Measurements from ENCODE around the gene IKBIP.
"Not testable (repeated sequence)": the region's sequence is repeated elsewhere in the genome, so short reads cannot be mapped to it uniquely, and the experiment has no call there.

The IKBIP gene, protein sequence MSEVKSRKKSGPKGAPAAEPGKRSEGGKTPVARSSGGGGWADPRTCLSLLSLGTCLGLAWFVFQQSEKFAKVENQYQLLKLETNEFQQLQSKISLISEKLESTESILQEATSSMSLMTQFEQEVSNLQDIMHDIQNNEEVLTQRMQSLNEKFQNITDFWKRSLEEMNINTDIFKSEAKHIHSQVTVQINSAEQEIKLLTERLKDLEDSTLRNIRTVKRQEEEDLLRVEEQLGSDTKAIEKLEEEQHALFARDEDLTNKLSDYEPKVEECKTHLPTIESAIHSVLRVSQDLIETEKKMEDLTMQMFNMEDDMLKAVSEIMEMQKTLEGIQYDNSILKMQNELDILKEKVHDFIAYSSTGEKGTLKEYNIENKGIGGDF
- 18.4 to 84.2 (median 41.9) reads per million in 17 experiments for total RNA-seq

DNA sequence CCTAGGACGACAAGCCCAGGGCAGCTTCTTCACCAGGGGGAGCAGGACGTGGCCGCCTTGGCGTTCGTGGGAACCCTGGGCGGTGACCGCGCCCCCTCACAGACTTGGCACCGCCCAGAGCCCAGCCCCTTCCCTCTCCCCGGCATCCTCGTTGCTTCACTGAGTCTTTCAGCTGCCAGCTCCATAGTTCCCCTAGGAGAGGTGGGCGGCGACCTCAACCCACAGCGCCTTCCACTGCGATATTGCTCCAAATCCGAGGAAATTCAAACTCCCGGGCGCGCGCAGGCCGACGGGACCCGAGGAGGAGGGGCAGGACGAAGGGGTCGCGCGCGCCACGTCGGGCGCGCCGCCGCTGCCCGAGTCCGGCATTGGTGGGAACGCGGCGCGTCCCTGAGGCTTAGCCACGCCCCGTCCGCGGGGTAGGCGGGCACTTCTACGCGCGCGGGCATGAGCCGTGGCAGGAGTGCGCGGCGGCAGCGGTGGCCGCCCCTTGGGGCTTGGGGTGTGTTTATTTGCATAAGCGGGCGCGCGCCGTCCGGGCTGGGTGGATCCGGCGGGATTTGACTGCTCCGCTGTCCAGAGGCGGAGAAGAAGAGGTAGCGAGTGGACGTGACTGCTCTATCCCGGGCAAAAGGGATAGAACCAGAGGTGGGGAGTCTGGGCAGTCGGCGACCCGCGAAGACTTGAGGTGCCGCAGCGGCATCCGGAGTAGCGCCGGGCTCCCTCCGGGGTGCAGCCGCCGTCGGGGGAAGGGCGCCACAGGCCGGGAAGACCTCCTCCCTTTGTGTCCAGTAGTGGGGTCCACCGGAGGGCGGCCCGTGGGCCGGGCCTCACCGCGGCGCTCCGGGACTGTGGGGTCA is at the start of gene IKBIP, which contains the start of gene APAF1:
Gene IKBIP, minus strand, starts transcription at position 77 of the 860 bp plus-strand sequence. CDS start 87 bp downstream, outside the sequence.
Gene APAF1, plus strand, starts transcription at position 579 of the 860 bp plus-strand sequence. CDS start 3,070 bp downstream, outside the sequence.
- DNase-seq: peak; percentile 98 to 100 (median 99)

- DNase-seq: peak in 1 of 4 experiments; percentile 3
These were observed 46.8 kb upstream of the IKBIP start for GRCh38 chr12:98691351-98691750.

DNA sequence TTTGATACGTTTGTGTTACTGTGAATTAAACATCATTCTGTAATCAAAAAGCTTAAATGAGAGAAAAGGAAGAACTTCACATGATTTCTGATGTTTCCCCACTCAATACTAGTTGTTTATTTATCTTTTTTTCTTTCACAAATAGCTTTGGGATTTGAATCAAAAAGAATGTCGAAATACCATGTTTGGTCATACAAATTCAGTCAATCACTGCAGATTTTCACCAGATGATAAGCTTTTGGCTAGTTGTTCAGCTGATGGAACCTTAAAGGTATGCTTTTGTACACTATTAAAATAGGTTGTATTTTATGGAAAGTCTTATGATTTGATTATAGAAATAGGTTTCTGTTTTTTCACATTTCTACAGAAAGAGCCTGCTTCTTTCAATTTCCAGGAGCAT is 42.0 kb upstream of the IKBIP start:
- no peak for DNase-seq

DNA sequence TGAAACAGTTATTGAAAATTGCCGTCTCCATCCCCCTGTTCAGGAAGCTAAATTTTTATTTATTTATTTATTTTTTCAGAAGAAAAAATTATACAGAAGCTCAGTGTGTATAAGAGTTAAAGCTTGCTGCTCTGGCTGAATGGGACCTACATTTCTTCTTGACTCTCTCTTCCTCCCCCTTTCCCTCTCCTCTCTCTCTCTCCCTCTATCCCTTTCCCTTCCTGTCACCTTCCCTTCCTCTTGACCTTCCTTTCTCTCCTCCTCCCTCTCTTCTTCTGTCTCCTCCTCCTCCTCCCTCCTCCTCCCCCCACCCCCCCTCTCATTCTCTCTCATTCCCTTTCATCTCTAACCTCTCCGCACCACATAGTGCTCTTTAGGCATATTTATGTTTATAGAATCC is 39.6 kb upstream of the IKBIP start:
- no peak for DNase-seq

DNA sequence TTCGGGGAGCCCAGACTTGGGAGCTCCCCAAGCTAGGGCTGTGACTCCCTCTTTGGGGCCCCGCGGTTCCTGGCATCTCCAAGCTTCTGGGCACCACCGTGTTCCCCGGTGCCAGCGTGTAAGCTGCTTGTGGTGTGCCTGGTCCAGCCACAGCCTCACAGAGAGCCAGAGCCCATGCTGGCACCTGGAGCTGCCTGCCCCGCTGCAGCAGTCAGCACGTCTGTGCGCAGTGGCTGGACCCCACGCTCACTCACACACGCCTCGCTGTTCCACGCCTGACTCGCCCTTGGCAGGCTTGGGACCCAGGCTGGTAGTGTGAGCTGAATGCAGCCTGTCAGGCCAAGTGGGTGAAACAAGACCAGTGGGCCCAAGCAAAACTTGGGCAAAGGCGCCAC is 35.0 kb upstream of the IKBIP start:
- DNase-seq: no peak

- DNase-seq: no peak
These were observed 34.5 kb upstream of the IKBIP start for GRCh38 chr12:98678946-98679610.

- DNase-seq: no peak
These were observed 33.8 kb upstream of the IKBIP start for GRCh38 chr12:98678236-98678945.

DNA sequence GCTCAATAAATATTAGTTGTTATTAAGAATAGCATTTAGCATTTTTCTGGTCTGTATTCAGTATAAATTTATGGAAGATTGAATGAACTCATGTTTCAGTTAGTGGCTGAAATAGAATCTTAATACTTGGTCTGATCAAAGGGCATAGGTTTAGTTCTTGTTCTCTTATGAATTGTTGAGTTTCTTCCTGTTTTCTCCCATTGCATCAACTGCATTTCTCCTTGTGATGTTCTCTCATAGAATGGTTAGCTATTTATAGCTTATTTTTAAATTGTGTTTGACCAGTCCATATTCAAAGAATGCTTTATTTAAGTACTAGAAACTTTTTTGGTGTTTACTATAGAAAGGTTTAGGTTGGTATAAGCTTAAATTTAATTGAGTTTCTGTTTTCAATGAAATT is 30.3 kb upstream of the IKBIP start:
- DNase-seq: peak in 3 of 4 experiments; percentile 16 to 73 (median 67)

GRCh38 chr12:98671459-98671858 is 26.9 kb upstream of the IKBIP start:
- DNase-seq: no peak

GRCh38 chr12:98669751-98670150 is 25.2 kb upstream of the IKBIP start:
- DNase-seq: no peak

GRCh38 chr12:98660521-98660920 is 15.9 kb upstream of the IKBIP start:
- DNase-seq: no peak

DNA sequence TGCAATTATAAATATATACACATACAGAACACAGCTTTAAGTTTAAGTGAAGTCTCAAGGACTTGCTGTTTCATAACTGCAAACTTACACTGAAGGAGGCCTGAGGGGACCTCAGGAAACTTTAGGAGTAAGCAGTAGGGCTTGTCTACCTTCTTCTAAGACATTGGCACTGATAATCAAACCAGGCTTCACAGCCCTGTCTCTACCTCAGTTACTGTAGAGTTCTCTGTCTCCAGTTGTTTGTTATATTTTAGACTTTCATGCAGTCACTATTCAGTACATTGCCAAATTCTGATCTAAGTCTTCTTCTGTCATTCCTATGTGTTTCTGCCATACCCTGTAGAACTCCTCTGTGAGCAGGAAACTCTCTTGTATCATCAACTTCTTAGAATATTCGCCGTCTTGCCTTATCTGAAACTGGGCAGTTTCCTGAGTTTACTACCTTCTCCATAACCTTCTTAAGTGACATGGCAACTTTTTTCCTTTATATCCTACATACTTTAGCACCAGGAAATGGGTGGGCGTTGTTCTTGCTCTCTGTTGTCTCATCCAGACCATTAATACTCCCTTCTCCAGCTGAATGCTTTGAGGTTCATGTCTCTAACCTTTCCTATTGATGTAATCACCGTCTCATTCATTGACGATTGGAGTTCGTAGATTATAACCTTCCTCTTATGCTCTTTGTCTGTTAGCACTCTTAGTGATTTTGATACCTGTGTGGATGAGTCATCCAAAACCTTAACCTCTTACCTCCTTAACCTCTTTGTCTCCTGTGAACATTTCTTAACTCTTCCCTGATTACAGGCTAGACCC is 11.9 kb upstream of the IKBIP start:
- peak in 3 of 4 experiments; percentile 15 to 25 (median 18) for DNase-seq

DNA sequence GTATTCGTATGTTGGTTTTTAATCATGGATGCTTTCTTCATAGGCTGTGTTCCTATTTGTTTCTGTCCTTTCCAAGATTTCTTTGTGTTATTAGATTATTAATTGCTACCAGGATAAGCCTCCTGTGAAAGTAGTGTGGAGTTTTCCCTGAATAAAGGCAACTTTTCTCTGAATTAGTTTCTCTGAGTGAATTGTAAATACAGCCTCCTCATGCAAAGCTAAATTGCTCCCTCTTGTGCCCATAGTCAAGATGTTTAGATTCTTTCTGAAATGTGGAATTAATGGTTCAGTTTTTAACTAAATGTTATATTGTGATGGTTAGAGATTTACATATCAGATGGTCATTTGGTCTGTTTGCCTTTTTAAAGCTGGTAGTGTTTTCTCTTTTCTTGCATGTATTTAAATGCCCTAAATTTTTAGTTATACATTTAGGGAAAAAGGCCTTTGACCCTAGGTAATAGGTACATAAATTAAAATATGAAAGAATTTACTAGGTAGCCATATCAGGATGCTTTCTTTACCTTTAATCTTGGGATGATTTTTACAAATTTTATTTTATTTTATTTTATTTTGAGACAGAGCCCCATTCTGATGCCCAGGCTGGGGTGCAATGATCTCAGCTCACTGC is 9.4 kb upstream of the IKBIP start:
- DNase-seq: peak; percentile 62 to 87 (median 72)

DNA sequence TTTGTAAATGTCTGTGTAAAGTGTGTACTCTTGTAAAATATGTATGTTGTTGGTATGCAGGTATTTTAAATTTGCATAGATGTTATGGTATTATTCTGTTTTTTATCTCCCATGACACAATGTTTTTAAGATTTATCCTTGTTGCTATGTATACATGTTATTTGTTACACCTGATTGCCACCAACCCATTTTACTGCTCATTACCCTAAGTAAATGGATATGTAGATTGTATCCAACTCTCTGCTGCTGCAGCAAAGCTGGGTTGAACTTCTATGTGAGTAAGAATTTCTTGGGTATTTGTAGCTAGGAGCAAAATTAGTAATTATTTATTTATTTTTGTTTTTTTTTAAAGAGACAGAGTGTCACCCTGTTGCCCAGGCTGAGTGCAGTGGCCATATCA is 6.7 kb upstream of the IKBIP start:
- DNase-seq: no peak

DNA sequence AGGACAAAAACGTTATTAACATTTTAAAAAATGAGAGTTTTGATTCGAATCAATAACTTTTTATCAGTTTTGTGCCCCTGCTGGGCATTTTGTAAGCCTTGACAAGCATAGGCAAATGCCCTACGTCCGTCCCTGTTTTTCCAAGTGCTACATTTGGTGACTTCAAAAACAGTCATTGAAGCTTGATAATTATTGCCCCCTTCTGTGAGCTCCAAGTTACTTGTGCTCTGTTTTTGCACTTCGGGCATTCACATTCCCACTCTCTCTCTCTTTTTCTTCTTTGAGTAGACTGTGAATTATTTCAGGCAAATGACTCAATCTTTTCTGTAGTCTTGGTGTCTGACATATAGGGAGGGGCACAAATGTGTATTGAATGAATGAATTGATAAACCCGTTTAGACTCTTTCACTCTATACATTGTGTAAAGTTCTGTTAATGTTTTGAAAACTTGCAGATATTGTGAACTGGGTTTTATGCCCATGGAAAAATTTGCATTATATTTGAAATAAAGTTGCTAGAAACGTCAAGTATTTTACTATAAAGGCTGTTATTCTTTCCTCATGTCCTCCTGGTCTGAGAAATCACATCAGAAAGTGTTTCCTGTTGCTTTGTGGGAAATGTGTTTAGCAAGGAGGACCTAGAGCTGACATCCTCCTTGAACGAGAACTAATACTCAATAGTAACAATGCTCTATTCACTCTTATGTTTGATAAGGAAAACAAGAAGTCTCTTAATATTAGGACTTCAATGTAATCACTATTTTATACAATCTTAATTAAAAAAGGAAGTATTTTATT is 1.9 kb upstream of the IKBIP start:
- DNase-seq: peak; percentile 11 to 48 (median 28)

- peak; percentile 43 to 57 (median 50) for DNase-seq
These were observed 1.0 kb upstream of the IKBIP start for GRCh38 chr12:98645572-98646067.

- no peak for DNase-seq
These were observed 216 bp downstream of the IKBIP start for GRCh38 chr12:98644433-98644711.

DNA sequence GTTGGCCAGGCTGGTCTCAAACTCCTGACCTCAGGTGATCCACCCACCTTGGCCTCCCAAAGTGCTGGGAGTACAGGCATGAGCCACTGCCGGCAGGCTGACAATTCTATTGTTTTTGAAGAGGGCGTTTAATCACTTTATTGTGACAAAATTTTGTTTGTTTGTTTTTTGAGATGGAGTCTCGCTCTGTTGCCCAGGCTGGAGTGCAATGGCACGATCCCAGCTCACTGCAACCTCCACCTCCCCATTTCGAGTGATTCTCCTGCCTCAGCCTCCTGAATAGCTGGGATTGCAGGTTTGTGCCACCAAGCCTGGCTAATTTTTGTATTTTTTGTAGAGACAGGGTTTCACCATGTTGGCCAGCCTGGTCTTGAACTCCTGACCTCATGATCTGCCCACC is 1.8 kb downstream of the IKBIP start:
- not testable (repeated sequence) for DNase-seq

DNA sequence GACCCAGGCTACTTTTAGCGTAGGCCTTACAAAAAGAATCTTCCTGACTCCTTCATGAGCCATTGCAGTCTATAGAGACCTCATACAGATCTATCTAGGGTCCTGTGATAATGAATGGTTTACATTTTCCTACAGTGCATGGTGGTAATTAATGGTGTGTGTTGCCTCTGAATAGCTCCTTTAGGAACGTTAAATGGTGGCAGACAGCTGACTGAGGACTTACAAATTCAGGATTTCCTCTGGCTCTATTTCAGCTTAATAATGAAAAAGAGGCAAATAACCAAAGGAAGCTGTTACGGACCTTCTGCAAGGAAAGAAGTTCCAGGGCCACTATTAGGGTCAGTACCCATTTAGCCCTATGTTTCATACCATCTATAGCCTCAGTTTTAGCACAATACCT is 5.1 kb downstream of the IKBIP start:
- DNase-seq: no peak

DNA sequence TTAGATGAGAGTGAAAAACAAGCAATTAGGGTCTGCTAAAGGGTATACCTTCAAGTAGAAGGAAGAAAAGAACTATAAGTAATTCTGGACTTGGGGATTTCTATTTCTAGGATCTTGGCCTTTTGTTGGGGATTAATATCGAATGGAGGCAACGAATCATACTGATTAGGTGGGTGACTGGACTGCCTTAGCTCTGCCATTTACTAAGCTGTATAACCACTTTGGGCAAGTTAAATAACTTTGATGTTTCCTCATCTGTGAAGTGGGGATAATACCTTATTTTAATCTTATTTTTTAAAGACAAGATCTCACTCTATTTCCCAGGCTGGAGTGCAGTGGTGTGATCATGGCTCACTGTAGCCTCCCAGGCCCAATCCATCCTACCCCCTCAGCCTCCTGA is 6.6 kb downstream of the IKBIP start:
- no peak for DNase-seq
